NCI-H1048 (cell line): ENCODE data around the gene DYNC1LI2.
"Not testable (repeated sequence)": the region's sequence is repeated elsewhere in the genome, so short reads cannot be mapped to it uniquely, and the experiment has no call there.

Experiments
- DNase-seq: peaks from one replicate; lab custom pipeline; 2025; lab: John Stamatoyannopoulos, UW

Gene DYNC1LI2

DNA sequence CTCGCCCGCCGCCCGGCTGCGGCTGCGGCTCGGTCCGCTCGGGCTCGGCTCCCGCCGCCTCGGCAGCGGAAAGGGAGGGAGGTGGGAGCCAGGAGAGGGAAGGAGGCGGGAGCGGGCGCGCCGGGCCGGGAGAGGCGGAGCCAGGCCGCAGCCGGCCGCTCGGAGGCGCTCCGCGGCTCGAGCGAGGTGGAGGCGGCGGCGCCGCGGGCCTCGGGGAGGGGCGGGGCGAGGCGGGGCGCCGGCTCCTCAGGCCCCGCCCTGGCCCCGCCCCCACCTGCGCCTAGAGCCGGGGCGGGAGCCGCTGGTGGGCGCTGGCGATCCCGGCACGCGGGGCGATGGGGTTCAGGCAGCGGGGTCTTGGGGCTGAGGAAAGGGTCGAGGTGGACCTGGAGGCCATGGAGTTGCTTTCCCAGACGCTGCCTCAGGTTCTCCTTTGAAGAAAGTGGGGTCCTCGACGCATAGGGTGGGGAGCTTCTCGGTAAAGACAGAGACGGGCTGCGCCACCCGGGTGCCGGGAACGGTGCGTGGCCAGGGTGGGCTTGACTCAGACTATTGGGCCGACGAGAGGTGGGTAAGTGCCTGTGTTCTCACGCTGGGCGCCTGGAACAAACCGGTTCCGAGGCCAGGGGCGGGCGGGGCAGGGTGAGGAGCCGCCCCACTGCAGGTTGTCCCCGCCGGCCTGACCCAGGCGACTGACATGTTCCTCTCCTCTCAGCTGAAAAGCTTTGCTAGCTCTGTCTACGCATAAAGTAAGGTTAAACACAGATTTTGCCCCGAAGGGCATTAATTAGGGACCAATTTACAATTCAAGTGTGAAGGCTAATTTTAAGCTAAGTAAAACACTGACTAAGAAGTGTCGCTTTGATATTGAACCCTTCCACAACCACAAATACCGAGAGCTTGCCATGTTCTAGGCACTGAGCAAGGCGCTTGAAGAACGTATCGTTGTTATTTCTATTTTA lies 54.5 kb downstream of the DYNC1LI2 start, which contains the start of gene CMTM4:
TSS of gene CMTM4 (minus strand) at position 75 of the 962 bp plus-strand sequence. CDS start 218 bp downstream, outside the sequence.
- peak; percentile 6 for DNase-seq

DNA sequence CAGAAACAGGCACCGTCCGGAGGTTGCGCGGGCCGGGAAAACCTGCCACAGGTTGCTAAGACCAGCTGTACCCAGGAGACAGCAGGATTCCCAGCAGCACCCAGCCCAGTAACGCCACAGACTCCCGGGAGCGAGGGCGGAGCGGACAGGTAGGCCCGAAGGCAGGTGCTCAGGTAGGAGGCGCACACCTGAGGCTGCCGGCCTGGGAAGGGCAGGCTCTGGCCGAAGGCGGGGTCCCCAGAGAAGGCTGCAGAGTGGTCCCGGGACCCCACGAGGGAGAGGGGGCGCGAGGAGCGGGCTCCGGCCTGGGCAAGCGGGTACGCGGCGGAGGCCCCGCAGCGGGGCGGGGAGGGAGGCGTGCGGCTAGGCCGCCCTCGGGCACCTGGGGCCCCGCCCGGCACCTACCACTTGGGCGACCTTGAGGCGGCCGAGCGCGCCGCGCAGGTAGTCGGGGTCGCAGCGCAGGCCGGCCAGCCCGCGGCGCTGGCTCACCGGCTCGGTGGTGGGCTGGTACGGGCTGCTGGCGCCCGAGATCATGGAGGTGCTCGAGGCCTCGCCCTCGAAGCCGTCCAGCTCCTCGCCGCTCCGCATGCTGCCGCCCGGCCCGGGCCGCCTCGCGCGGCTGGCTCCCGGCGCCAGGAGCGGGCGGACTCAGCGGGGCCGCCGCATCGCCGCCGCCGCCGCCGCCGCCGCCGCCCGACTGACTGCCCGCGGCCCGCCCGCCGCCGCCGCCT lies 55.3 kb downstream of the DYNC1LI2 start:
- no peak for DNase-seq

DNA sequence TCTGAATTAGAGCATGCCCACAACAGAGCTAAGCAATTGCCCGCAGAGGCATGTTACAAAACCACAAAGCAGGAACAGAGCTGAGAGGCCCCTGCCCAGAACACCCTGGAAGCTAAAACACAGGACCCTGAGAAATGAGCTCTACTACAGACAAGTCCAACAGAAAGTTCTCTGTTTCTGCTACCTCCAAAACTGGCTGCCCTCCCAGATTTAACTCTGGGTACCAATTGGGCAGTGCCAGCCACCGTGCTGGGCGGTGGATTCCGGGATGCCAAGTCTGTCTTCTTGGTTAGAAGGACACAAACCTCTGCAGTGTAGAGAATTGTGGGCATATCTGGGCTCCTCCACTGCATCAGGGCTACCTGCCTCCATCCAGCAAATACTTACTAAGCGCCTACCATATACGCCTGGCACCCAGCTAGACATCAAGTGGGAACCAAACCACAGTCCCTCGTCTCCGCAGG lies 55.9 kb downstream of the DYNC1LI2 start:
- no peak for DNase-seq

DNA sequence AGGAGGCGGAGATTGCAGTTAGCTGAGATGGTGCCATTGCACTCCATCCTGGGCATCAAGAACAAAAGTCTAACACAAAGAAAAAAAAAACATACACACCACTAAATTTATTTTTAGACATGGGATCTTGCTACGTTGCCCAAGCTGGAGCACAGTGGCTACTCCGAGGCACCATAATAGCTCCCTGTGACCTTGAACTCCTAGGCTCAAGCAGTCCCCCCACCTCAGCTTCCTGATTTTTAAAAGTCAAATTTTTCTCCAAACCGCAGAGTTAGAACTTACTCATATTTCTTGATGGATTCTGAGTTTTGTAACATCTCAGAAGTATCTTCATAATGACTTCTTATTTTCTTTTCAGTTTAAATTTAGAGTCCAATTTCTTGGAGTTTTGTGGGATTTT lies 58.3 kb downstream of the DYNC1LI2 start:
- no peak for DNase-seq

DNA sequence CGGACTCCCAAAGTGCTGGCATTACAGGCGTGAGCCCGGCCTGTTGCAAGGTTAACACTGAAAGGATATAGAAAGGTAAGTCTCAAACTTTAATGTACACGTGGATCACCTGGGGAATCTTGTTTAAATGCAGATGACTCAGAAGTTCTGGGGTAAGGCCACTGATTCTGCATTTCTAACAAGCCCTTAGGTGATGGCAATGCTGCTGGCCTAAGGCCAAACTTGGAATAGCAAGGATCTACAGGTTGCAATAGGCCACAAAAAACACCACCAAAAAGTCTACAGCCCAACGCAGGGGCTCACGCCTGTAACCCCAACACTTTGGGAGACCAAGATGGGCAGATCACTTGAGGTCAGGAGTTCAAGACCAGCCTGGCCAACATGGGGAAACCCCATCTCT lies 59.1 kb downstream of the DYNC1LI2 start:
- no peak for DNase-seq

DNA sequence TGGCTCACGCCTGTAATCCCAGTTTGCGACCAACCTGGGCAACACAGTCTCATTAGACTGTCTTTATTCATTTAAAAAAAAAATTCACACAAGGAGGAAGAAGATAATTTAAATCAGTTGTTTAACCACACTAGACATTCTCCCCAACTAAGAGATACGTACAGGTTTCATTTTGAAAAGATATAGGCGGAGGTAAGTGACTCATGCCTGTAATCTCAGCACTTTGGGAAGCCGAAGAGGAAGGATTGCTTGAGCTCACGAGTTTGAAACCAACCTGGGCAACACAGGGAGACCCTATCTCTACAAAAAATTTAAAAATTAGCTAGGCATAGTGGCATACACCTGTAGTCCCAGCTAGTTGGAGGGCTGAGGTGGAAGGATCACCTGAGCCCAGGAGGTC lies 60.2 kb downstream of the DYNC1LI2 start:
- no peak for DNase-seq

DNA sequence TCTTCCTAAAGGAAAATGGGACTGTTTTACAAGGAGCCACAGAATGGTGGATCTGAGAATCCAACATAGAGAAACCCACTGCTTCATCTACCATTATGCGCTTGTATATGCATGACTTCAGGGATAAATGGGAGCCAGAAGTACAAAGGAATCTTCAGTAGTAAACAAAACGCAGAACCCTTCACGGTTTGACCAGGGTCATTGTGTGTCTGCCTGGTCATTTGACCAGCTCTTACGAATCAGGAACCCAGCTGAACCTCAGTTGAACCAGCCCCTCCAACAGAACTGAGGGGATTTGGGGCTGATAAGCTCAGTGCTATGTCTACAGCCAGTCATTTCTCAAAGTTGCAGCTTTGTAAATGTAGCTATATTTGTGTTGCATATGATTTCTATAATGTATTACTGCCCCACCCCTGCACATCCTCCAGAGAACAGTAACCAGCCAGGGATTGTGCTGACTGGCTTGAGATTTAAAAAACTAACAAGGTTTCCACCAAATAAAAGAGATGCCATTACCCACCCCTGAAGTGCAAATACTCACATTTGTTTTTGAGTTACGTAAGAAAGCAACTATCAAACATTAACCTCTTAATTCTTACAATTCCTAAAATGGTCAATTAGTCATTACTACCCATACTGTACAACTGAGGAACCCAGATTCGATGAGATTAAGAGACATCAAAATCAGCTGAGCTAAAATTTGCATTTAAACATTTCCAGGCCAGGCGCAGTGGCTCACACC lies 61.1 kb downstream of the DYNC1LI2 start:
- no peak for DNase-seq

DNA sequence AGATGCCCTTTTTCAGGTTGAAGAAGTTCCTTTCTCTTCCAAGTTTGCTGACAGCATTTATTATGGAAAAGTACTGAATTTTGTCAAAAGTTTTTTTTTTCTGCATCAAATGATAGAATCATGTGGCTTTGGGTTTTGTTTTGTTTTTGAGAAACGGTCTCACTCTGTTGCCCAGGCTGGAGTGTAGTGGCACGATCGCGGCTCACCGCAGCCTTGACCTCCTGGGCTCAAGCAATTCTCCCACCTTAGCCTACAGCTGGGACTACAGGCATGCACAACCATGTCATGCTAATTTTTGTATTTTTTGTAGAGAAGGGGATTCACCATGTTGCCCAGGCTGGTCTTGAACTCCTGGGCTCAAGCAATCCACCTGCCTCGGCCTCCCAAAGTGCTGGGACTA lies 62.1 kb downstream of the DYNC1LI2 start:
- no peak for DNase-seq

DNA sequence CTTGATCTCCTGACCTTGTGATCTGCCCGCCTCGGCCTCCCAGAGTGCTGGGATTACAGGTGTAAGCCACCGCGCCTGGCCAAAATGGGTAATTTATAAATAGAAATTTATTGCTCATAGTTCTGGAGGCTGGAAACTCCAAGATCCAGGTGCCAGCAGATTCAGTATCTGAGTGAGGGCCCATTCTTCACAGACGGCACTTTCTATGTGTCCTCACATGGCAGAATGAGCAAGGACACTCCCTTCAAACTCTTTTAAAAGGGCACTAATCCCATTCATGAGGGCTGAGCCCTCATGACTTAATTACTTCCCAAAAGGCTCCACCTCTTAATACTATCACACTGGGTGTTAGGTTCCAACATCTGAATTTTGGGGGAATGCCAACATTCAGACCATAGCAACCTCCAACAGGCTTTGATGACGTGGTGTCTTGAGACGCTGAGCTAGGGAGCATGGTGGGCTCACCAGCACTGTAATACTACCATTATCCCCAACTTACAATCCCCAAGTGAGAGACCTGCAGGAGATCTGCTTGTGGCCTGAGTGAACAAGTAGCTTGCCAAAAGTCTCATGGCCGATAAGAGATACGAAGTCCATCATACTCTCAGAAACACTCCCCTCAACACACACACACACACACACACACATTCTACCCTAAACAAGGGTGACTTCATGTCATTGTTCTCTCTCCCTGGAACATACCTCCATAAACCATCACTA lies 63.3 kb downstream of the DYNC1LI2 start:
- DNase-seq = no peak

DNA sequence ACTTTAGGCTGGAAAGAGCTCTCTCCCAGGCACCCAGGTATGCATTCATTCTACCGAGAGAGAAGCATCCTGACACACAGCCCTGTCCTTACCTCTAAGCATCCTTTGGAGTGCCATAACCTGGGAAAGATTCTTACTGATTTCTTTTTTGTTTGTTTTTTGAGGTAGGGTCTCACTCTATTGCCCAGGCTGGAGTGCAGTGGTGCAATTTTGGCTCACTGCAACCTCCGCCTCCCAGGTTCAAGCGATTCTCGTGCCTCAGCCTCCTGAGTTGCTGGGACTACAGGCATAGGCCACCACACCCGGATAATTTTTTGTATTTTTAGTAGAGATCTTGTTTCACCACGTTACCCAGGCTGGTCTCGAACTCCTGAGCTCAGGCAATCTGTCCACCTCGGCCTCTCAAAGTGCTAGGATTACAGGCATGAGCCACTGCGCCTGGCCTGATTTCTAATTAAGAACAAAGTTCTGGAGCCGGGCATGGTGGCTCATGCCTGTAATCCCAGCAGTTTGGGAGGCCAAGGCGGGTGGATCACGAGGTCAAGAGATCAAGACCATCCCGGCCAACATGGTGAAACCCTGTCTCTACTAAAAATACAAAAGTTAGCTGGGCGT lies 65.8 kb downstream of the DYNC1LI2 start:
- DNase-seq = not testable (repeated sequence)

DNA sequence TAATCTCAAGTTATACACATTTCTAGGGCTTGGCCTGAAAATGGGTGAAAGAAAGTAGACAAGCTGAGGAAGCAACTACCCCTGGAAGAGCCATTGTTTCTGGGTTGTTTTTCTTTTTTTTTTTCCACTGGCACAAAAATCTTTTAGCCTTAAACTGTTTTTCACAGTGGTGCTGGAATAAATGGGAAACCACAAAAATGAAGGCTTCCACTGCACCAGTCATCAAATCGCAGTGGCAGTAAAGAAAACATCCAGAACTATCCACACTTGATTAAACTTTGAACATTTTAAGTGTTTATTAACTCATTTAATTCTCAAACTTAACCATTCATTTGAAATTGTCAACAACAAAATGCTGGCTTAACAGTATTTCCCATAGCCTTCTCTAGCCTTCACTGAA lies 69.1 kb downstream of the DYNC1LI2 start:
- no peak for DNase-seq

DNA sequence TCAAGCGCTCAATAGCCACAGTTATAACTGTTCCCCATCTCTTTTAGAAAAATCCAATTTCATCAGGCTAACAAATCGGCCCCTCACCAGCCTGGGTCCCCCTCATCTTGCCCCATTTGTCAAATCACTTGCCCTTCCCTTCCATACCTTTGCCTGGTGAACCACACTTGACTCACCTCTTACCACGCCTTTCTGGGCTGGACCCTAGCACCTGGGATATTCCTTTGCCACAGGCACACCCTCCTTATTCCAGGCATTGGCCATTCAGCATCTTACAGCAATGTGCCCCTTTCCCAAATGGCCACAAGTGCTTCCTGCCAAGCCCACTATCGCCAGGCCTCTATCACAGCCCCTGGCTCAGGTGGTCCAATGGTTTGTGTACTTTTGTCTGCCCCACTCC lies 69.7 kb downstream of the DYNC1LI2 start:
- DNase-seq = no peak

DNA sequence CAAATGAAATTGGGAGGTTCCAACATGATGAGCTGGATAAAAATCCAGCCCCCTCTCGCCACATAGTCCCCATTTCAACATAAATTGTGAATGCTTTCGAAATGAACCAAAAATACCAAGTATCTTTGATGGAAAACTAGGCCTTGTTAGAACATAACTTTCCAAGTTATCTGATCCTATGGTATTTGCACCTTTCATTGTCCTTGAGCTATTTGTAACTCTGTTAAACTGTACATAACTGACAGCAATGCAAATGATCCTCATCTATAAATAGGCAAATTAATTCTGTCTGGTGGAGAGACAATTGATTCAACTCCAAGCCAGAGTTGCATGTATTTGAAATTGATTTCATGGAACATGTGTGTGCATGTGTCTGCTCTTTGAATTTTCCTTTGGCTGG lies 73.1 kb downstream of the DYNC1LI2 start:
- no peak for DNase-seq

DNA sequence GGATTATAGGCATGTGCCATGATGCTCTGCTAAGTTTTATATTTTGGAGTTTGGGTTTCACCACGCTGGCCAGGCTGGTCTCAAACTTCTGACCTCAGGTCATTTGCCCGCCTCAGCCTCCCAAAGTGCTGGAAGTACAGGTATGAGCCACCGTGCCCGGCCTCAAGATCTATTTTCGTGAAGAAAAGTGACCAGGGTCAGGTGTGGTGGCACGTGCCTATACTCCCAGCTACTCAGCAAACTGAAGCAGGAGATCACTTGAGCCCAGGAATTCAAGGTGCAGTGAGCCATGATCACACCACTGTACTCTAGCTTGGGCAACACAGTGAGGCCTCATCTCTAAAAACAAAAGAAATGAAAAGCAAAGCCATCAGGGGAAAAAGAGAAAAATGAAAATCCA lies 73.6 kb downstream of the DYNC1LI2 start:
- DNase-seq = no peak

DNA sequence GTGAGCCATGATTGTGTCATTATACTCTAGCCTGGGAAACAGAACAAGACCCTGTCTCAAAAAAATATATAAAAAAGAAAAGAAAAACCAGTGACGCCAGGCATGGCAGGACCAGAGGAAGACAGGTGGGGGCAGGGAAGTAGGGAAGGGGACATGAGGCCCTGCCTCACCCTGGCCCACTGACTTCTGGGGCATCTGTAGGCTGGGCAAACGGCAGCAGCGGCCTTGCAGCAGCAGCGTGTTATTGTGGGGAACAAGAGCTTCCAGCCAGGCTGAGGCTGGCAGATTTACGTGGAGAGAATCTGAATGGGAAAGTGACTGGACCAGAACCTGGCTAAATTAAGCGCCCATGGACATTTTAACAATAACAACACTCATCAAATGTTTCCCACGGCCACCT lies 74.2 kb downstream of the DYNC1LI2 start:
- no peak for DNase-seq

DNA sequence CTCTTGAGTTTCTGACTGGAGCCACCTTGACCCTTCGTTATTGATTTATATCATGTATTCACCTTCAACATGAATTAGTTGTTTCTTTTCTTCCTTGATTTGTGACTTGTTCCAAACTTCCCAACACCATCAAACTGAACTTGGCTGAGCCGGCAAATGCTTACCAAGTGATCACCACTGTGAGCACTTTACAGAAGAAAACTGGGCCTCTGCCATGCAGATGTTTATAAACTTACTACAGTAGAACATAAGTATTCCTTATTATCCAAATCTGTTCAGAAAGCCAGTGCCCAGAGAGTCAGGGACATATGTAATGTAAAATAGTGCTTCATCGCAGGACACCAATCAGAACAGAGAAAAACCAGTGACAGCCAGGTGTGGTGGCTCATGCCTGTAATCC lies 74.8 kb downstream of the DYNC1LI2 start:
- no peak for DNase-seq

DNA sequence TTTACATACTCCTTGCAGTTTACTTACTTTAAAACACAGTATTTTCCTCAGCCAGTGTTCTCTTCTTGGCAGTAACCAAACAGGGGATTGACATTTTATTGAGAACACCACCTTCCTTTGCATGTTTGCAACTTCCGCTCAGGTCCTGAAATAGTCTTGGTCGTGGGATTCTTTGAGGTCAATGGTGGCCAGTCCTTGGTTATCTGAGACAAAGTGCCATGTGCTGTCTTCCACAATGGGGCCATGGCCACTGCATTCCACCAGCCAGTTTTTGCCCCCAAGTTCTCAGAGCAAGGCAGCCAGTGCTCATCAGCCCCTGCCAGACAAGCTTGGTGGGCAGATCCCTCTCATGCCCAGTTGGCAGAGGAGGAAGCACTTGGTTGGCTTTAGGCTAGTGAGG lies 77.7 kb downstream of the DYNC1LI2 start:
- DNase-seq = no peak
